CD4-positive, alpha-beta T cell treated with Interleukin-6 for 4 hours (primary cell): ENCODE measurements around the gene SPHK2.
"Not testable (repeated sequence)": the region's sequence is repeated elsewhere in the genome, so short reads cannot be mapped to it uniquely, and the experiment has no call there.

Source experiments
- DNase-seq: peaks from one replicate; pipeline ENCODE4 v3.0.0-alpha.2; 2020; ENCODE audit warnings: mixed read lengths

The SPHK2 gene

GRCh38 chr19:48625891-48626327 lies 6.6 kb downstream of the SPHK2 start:
- no peak for DNase-seq

- peak; percentile 48 for DNase-seq
Measured at GRCh38 chr19:48627201-48627864, 8.0 kb downstream of the SPHK2 start.

- no peak for DNase-seq
Measured at GRCh38 chr19:48627865-48628314, 8.6 kb downstream of the SPHK2 start.

DNA sequence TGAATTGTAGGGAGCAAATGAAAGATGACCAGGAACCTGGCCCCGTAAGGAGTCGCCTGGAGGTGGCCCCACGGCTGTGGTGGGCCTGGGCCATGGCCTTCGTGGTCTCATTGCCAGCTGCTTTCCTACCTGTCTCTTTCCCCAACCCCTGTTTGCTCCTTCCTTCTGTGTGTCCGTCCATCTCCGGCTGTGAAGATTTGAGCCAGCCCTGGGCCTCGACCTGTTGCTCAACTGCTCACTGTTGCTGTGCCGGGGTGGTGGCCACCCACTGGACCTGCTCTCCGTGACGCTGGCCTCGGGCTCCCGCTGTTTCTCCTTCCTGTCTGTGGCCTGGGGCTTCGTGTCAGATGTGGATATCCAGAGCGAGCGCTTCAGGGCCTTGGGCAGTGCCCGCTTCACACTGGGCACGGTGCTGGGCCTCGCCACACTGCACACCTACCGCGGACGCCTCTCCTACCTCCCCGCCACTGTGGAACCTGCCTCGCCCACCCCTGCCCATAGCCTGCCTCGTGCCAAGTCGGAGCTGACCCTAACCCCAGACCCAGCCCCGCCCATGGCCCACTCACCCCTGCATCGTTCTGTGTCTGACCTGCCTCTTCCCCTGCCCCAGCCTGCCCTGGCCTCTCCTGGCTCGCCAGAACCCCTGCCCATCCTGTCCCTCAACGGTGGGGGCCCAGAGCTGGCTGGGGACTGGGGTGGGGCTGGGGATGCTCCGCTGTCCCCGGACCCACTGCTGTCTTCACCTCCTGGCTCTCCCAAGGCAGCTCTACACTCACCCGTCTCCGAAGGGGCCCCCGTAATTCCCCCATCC lies 9.4 kb downstream of the SPHK2 start:
- no peak for DNase-seq

- no peak for DNase-seq
Measured at GRCh38 chr19:48629297-48629598, 9.9 kb downstream of the SPHK2 start.

GRCh38 chr19:48629599-48630295 lies 10.4 kb downstream of the SPHK2 start:
- DNase-seq = no peak

DNA sequence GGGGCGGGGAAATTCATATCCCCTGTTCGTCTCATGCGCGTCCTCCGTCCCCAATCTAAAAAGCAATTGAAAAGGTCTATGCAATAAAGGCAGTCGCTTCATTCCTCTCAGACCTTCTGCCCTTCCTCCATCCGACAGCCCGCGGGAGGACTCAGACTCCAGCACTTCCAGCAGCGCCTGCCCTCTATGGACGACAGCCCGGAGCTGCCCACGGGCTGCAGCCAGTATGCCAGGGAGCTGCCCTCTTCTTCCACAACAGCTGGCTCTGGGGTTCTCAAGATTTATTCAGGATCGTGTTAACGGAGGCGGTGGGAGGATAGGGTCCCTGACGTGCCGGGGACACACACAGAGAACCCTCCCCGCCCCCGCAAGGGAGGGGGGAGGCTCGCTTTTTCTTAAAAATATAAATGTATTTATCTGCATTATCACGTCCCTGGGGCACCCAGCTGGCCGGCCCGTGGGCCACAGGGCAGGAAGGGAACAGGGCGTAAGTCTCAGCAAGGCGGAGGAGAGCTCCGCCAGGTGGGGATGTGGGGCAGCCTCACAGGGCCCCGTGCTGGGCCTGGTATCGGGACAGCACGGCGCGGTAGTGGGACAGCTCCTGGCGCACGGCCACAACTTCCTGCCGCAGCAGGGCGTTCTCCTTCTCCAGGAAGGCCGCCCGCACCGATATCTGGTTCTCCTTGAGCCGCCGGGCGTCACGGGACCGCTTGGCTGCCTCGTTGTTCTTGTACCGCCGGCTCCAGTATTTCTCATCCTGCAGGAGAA lies 11.2 kb downstream of the SPHK2 start:
- no peak for DNase-seq

DNA sequence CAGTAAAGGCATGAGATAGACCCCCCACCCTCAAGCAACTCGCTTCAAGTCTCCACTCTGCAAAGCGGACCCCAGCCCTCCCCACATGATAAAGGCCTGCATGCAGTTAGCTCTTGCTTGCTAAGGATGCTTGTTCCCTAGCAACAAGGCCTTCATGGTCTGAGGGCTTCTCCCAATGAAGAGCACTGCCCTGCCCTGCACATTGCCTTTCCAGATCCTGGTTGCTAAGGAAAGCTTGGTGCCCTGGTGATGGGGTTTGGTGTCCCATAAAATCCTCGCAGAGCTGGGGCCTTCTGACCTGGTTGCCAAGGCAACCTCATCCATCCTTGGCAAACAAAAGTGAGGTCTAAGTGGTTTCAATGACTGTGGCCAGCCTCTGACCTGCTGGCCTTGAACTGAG lies 11.9 kb downstream of the SPHK2 start:
- no peak for DNase-seq

DNA sequence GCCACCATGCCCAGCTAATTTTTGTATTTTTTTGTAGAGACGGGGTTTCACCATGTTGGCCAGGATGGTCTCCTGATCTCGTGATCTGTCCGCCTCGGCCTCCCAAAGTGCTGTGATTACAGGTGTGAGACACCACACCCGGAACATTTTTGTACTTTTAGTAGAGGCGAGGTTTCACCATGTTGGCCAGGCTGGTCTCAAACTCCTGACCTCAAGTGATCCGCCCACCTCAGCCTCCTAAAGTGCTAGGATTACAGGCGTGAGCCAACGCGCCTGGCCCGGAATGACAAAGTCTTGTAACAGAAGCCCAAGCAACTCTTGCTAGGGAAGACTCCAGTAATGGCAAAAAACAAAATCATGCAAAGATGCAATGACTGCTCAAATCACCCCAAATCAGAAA lies 13.0 kb downstream of the SPHK2 start:
- not testable (repeated sequence) for DNase-seq

GRCh38 chr19:48632692-48633147 lies 13.4 kb downstream of the SPHK2 start:
- DNase-seq = peak; percentile 1

- no peak for DNase-seq
Measured at GRCh38 chr19:48633148-48634035, 14.1 kb downstream of the SPHK2 start.

GRCh38 chr19:48634036-48634342 lies 14.7 kb downstream of the SPHK2 start:
- DNase-seq = no peak

GRCh38 chr19:48634424-48635262 lies 15.3 kb downstream of the SPHK2 start:
- peak; percentile 95 for DNase-seq

GRCh38 chr19:48635263-48635965 lies 16.1 kb downstream of the SPHK2 start:
- DNase-seq = peak; percentile 79

GRCh38 chr19:48635966-48636858 lies 16.9 kb downstream of the SPHK2 start:
- peak; percentile 50 for DNase-seq

- peak; percentile 46 for DNase-seq
Measured at GRCh38 chr19:48636859-48637448, 17.6 kb downstream of the SPHK2 start, which contains the start of gene DBP. Gene DBP, minus strand, starts transcription at chr19:48637379. Its CDS starts 385 bp downstream, at chr19:48636994.

- DNase-seq = peak; percentile 100
Measured at GRCh38 chr19:48637449-48637947, 18.2 kb downstream of the SPHK2 start.
